Fibroblast of lung (primary cell): ENCODE data around the gene ZNF14. TPM values are rescaled to one million over a fixed set of nuclear protein-coding genes. Genes with fewer than 3 reads are reported as not detected.
"Not testable (repeated sequence)": the region's sequence is repeated elsewhere in the genome, so short reads cannot be mapped to it uniquely, and the experiment has no call there.

Experiments
- DNase-seq, 2 donors: peaks; one replicate each; pipeline versions ENCODE4 v3.0.0 to v3.0.0-alpha.2; 2010; ENCODE audit warnings: low read depth in 2 of 2
- H2AFZ ChIP-seq: 2 replicates; pipeline ENCODE4 v1.5.1; 2012; ENCODE audit warnings: low read length, control low read depth, inconsistent platforms
- H3K27ac ChIP-seq: 2 replicates; pipeline ENCODE4 v1.5.1; 2011; ENCODE audit warnings: low read length, control low read depth; ENCODE audit not compliant: insufficient read depth
- H3K27me3 ChIP-seq: 2 replicates; pipeline ENCODE4 v1.5.1; 2011; ENCODE audit warnings: mild to moderate bottlenecking, low read length; ENCODE audit not compliant: control insufficient read depth, insufficient read depth
- H3K36me3 ChIP-seq: 2 replicates; pipeline ENCODE4 v1.5.1; 2011; ENCODE audit warnings: low read length; ENCODE audit not compliant: control insufficient read depth, insufficient read depth
- H3K4me1 ChIP-seq: 2 replicates; pipeline ENCODE4 v1.5.1; 2011; ENCODE audit warnings: low read length; ENCODE audit not compliant: control insufficient read depth, insufficient read depth; ENCODE audit errors: extremely low read depth
- H3K4me2 ChIP-seq: 2 replicates; pipeline ENCODE4 v1.5.1; 2011; ENCODE audit warnings: low read length, control low read depth; ENCODE audit not compliant: insufficient read depth; ENCODE audit errors: extremely low read depth
- H3K4me3 ChIP-seq, 4 experiments: fragments of 200-600 bp in 1 of 4; sonication (generic) in 1 of 4; replicated peaks in 1 of 4; 2 replicates each; pipeline ENCODE4 v1.5.1; 2011 to 2016; ENCODE audit warnings: low read length in 4 of 4, low read depth in 3 of 4, mild to moderate bottlenecking in 3 of 4, control low read depth in 2 of 4, inconsistent platforms in 1 of 4, mixed read lengths in 1 of 4; ENCODE audit not compliant: insufficient read depth in 1 of 4; ENCODE audit errors: control extremely low read depth in 1 of 4
- H3K79me2 ChIP-seq: 2 replicates; pipeline ENCODE4 v1.5.1; 2012; ENCODE audit warnings: mild to moderate bottlenecking, low read length, inconsistent platforms; ENCODE audit not compliant: control insufficient read depth, insufficient read depth
- H3K9ac ChIP-seq: 2 replicates; pipeline ENCODE4 v1.5.1; 2011; ENCODE audit warnings: mild to moderate bottlenecking, low read length, control low read depth; ENCODE audit not compliant: insufficient read depth
- H3K9me3 ChIP-seq: 2 replicates; pipeline ENCODE4 v1.5.1; 2012; ENCODE audit warnings: low read depth, low read length; ENCODE audit not compliant: control insufficient read depth, insufficient read depth
- H4K20me1 ChIP-seq: 2 replicates; pipeline ENCODE4 v1.5.1; 2011; ENCODE audit warnings: low read length; ENCODE audit not compliant: control insufficient read depth, insufficient read depth; ENCODE audit errors: extremely low read depth
- CTCF ChIP-seq, 2 donors: IDR thresholded peaks in 1 of 2; conservative IDR thresholded peaks in 1 of 2; 1 replicate in 1 of 2; 2 replicates in 1 of 2; pipeline ENCODE4 v1.5.1; 2011 to 2012; ENCODE audit warnings: low read length in 2 of 2, control low read depth in 1 of 2, inconsistent platforms in 1 of 2, low read depth in 1 of 2, mild to moderate bottlenecking in 1 of 2
- EZH2 ChIP-seq: IDR thresholded peaks from 2 replicates; pipeline ENCODE4 v1.5.1; 2012; ENCODE audit warnings: low read length, control low read depth, mild to moderate bottlenecking; ENCODE audit errors: missing control alignments
- polyA plus RNA-seq, 2 donors: library from polyadenylated mRNA; depleted of rRNA in 1 of 2; stranded (reverse) in 1 of 2; unstranded in 1 of 2; fragments of >200 nt; gene quantifications; 2 replicates each; pipeline ENCODE4 v1.2.1, GENCODE V29; 2011 to 2012; ENCODE audit warnings: missing spikeins in 1 of 2
- total RNA-seq: library from RNA; depleted of rRNA; stranded (reverse); fragments of >200 nt; gene quantifications from 2 replicates; pipeline ENCODE4 v1.2.1, GENCODE V29; 2014

Gene ZNF14
- total and polyA plus RNA-seq, 2 donors (not counting 1 experiment from before 2014, with no cell fraction given): 3.7 to 7.9 TPM

- Histone ChIP-seq H3K9ac (no peak overlapping the region), H3K79me2 (peaks cover 3% of the 10 kb centered on the region), H4K20me1 (no peaks in the 10 kb centered on the region), H3K27ac (no peak overlapping the region), H3K9me3 (no peaks in the 10 kb centered on the region), H3K4me2 (no peak overlapping the region), H3K4me3 (no peak overlapping the region), H2AFZ (no peak overlapping the region), H3K36me3 (no peaks in the 10 kb centered on the region), H3K4me1 (no peaks in the 10 kb centered on the region), H3K27me3 (no peaks in the 10 kb centered on the region)
- DNase-seq: no peak
- TF ChIP-seq EZH2 (no peak), CTCF (conservative IDR thresholded peaks at IDR 0.05 in 1 of 2, IDR thresholded peaks at IDR 0.05 in 1 of 2; ENCODE audit: low read depth in 1 of 2, low read length in 2 of 2) (no peak)
Measured at GRCh38 chr19:19774354-19775033, 41.6 kb upstream of the ZNF14 start.

GRCh38 chr19:19771963-19772362 lies 39.1 kb upstream of the ZNF14 start:
- DNase-seq, H3K27me3 ChIP-seq, H2AFZ ChIP-seq, H3K9me3 ChIP-seq, H3K4me2 ChIP-seq, H3K4me3 ChIP-seq, H3K4me1 ChIP-seq, H3K27ac ChIP-seq, H3K79me2 ChIP-seq, H4K20me1 ChIP-seq, H3K9ac ChIP-seq, H3K36me3 ChIP-seq: not testable (repeated sequence)

GRCh38 chr19:19769971-19770370 lies 37.1 kb upstream of the ZNF14 start:
- DNase-seq, H3K4me2 ChIP-seq, H3K27ac ChIP-seq, H3K9me3 ChIP-seq, H3K27me3 ChIP-seq, H4K20me1 ChIP-seq, H3K4me3 ChIP-seq, H3K4me1 ChIP-seq, H3K79me2 ChIP-seq, H3K36me3 ChIP-seq, H2AFZ ChIP-seq, H3K9ac ChIP-seq: not testable (repeated sequence)

- Histone ChIP-seq H3K4me3 (no peak overlapping the region), H3K9ac (no peak overlapping the region), H3K36me3 (no peaks in the 10 kb centered on the region), H4K20me1 (no peaks in the 10 kb centered on the region), H3K4me2 (no peak overlapping the region), H3K4me1 (no peaks in the 10 kb centered on the region), H3K9me3 (no peaks in the 10 kb centered on the region), H3K27ac (no peak overlapping the region), H3K27me3 (no peaks in the 10 kb centered on the region), H2AFZ (no peak overlapping the region), H3K79me2 (no peaks in the 10 kb centered on the region)
- no peak for DNase-seq
- TF ChIP-seq CTCF (conservative IDR thresholded peaks at IDR 0.05 in 1 of 2, IDR thresholded peaks at IDR 0.05 in 1 of 2; ENCODE audit: low read depth in 1 of 2, low read length in 2 of 2): no peak
- no peak for TF ChIP-seq EZH2
Measured at GRCh38 chr19:19758164-19758563, 25.3 kb upstream of the ZNF14 start.
